Measurements from ENCODE around the gene PLA2G1B.

DNA sequence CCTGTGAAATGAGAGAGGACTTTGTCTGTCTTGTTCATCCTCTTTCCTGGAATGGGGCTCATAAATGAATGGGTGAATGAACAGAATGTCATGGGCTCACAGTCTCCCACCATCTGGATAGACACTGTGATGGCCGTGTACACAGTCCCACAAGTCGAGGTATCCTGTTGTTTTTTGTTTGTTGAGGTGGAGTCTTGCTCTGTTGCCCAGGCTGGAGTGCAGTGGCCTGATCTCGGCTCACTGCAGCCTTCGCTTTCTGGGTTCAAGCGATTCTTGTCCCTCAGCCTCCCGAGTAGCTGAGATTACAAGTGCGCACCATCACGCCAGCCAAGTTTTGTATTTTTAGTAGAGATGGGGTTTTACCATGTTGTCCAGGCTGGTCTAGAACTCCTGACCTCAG lies 16.1 kb upstream of the PLA2G1B start:
- TF ChIP-seq, protein P1, sequence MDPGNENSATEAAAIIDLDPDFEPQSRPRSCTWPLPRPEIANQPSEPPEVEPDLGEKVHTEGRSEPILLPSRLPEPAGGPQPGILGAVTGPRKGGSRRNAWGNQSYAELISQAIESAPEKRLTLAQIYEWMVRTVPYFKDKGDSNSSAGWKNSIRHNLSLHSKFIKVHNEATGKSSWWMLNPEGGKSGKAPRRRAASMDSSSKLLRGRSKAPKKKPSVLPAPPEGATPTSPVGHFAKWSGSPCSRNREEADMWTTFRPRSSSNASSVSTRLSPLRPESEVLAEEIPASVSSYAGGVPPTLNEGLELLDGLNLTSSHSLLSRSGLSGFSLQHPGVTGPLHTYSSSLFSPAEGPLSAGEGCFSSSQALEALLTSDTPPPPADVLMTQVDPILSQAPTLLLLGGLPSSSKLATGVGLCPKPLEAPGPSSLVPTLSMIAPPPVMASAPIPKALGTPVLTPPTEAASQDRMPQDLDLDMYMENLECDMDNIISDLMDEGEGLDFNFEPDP (CRISPR knock-in tag; conservative IDR thresholded peaks at IDR 0.05), result no peak
- TF ChIP-seq, protein P2, sequence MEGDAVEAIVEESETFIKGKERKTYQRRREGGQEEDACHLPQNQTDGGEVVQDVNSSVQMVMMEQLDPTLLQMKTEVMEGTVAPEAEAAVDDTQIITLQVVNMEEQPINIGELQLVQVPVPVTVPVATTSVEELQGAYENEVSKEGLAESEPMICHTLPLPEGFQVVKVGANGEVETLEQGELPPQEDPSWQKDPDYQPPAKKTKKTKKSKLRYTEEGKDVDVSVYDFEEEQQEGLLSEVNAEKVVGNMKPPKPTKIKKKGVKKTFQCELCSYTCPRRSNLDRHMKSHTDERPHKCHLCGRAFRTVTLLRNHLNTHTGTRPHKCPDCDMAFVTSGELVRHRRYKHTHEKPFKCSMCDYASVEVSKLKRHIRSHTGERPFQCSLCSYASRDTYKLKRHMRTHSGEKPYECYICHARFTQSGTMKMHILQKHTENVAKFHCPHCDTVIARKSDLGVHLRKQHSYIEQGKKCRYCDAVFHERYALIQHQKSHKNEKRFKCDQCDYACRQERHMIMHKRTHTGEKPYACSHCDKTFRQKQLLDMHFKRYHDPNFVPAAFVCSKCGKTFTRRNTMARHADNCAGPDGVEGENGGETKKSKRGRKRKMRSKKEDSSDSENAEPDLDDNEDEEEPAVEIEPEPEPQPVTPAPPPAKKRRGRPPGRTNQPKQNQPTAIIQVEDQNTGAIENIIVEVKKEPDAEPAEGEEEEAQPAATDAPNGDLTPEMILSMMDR (CRISPR knock-in tag; IDR thresholded peaks at IDR 0.05), result no peak
- TF ChIP-seq RAD51 (IDR thresholded peaks at IDR 0.05; ENCODE audit: borderline replicate concordance), result no peak
- TF ChIP-seq SALL2 (CRISPR knock-in tag; IDR thresholded peaks at IDR 0.05), result no peak
- no peak for TF ChIP-seq TEAD2 (CRISPR knock-in tag; IDR thresholded peaks at IDR 0.05)
- TF ChIP-seq ZNF337 (CRISPR knock-in tag; IDR thresholded peaks at IDR 0.05; ENCODE audit: borderline replicate concordance, low read depth), result no peak
- TF ChIP-seq ZKSCAN8 (CRISPR knock-in tag; IDR thresholded peaks at IDR 0.05; ENCODE audit: borderline replicate concordance), result no peak
- TF ChIP-seq ZBTB42 (CRISPR knock-in tag; IDR thresholded peaks at IDR 0.05), result no peak
- no peak for TF ChIP-seq ZNF713 (CRISPR knock-in tag; IDR thresholded peaks at IDR 0.05)
- TF ChIP-seq, protein P3, sequence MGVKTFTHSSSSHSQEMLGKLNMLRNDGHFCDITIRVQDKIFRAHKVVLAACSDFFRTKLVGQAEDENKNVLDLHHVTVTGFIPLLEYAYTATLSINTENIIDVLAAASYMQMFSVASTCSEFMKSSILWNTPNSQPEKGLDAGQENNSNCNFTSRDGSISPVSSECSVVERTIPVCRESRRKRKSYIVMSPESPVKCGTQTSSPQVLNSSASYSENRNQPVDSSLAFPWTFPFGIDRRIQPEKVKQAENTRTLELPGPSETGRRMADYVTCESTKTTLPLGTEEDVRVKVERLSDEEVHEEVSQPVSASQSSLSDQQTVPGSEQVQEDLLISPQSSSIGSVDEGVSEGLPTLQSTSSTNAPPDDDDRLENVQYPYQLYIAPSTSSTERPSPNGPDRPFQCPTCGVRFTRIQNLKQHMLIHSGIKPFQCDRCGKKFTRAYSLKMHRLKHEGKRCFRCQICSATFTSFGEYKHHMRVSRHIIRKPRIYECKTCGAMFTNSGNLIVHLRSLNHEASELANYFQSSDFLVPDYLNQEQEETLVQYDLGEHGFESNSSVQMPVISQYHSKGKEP (CRISPR knock-in tag; IDR thresholded peaks at IDR 0.05), result no peak
